Measurements from ENCODE around the gene CDC42BPA. TPM values are rescaled to one million over a fixed set of nuclear protein-coding genes. Genes with fewer than 3 reads are reported as not detected.

CDC42BPA gene
- total and polyA plus RNA-seq, 2 of the 8 experiments (the other 6 are each of a cell fraction or from before 2014, with no cell fraction given), result 7.1 to 28.5 TPM

- TF ChIP-seq TAF1 (IDR thresholded peaks at IDR 0.05; ENCODE audit: low read depth, low read length) (peak; percentile 11; the same call in 1 of the 2 replicates), GTF2F1 (IDR thresholded peaks at IDR 0.05; ENCODE audit: borderline replicate concordance, low read depth, low read length) (no peak), JUND (IDR thresholded peaks at IDR 0.05; ENCODE audit: low read length) (no peak), KDM4A (IDR thresholded peaks at IDR 0.05; ENCODE audit: low read depth, low read length, severe bottlenecking) (no peak), KDM5A (IDR thresholded peaks at IDR 0.05; ENCODE audit: low read length) (no peak), SP2 (IDR thresholded peaks at IDR 0.05; ENCODE audit: low read length) (no peak), PHF8 (conservative IDR thresholded peaks at IDR 0.05; ENCODE audit: low read depth, low read length) (no peak), SUZ12 (IDR thresholded peaks at IDR 0.05; ENCODE audit: low read length) (no peak), BRCA1 (IDR thresholded peaks at IDR 0.05; ENCODE audit: low read depth, low read length) (no peak), TBP (IDR thresholded peaks at IDR 0.05; ENCODE audit: low read depth, low read length) (peak; percentile 36; the same call in 1 of the 2 replicates), POLR2AphosphoS5 (IDR thresholded peaks at IDR 0.05; ENCODE audit: low read depth, low read length) (peak; percentile 12), EZH2 (IDR thresholded peaks at IDR 0.05; ENCODE audit: low read depth, low read length, severe bottlenecking) (no peak), CHD2 (IDR thresholded peaks at IDR 0.05; ENCODE audit: low read length) (no peak), MAFK (IDR thresholded peaks at IDR 0.05; ENCODE audit: low read depth, low read length) (no peak), RBBP5 (IDR thresholded peaks at IDR 0.05; ENCODE audit: borderline replicate concordance, low read depth, low read length) (peak; percentile 41; the same call in 1 of the 2 replicates), YY1 (IDR thresholded peaks at IDR 0.05; ENCODE audit: low read depth, low read length) (0 out of 2 replicates have a peak, but pooled peaks have one; percentile 37), FOSL1 (IDR thresholded peaks at IDR 0.05; ENCODE audit: insufficient read depth, low read depth, low read length) (no peak), CBX8 (IDR thresholded peaks at IDR 0.05; ENCODE audit: borderline replicate concordance, low read depth, low read length) (no peak), TEAD4 (IDR thresholded peaks at IDR 0.05; ENCODE audit: low read depth, low read length) (no peak), TAF7 (optimal IDR thresholded peaks at IDR 0.05; ENCODE audit: borderline replicate concordance, low read depth, low read length) (no peak)
These were observed 738 bp upstream of the CDC42BPA start (continued) for GRCh38 chr1:227318853-227319607.

All from H1 (cell line).